Measurements from ENCODE around the gene CYB561D1. TPM values are rescaled to one million over a fixed set of nuclear protein-coding genes. Genes with fewer than 3 reads are reported as not detected.

The CYB561D1 gene
- total and polyA plus RNA-seq, 2 donors (not counting 3 experiments of a cell fraction or from before 2014, with no cell fraction given) = 7.2 to 7.3 TPM

- no TSS peak for BruUV-seq (replicated peaks)
- peaks cover 29% of the 10 kb centered on the region for H3K4me1 ChIP-seq (ENCODE audit: control insufficient read depth, extremely low read depth, insufficient read depth, low read length)
- ChIA-PET POLR2A (interaction anchor here (0.9 to 1.5 kb wide), 2 partner anchors 14 to 94 kb away, joined by 3 to 7 read pairs; no protein-coding TSS in a partner anchor), CTCF (interaction anchor here (0.6 to 4.9 kb wide), 56 partner anchors 8 to 465 kb away, joined by 3 to 565 read pairs (median 4); partner anchors contain the start of genes AHCYL1, AMPD2, EPS8L3 and GNAT2)
- H2AFZ ChIP-seq (ENCODE audit: low read depth, low read length) = peak overlapping the region; percentile 9
- peaks cover 0 to 2% of the 10 kb centered on the region in 2 experiments for H3K27me3 ChIP-seq (ENCODE audit: control insufficient read depth in 2 of 2, insufficient read depth in 2 of 2, low read length in 2 of 2)
- dilution Hi-C loops (cut with MboI; ENCODE audit: extremely low pct_ligation_motif_present, low sequenced_read_pairs) (no loop called here), intact Hi-C loops (cut with micrococcal nuclease) (loop anchor here (1.0 to 10.0 kb wide), 6 partner anchors 75 to 438 kb away; partner anchors contain the start of gene AHCYL1)
- FAIRE-seq (peak; percentile 87), DNase-seq (ENCODE audit: low read depth, low spot score) (peak; percentile 88)
- peak overlapping the region; percentile 97 for H3K9ac ChIP-seq (replicated peaks; ENCODE audit: extremely low read depth, insufficient read depth, low read length)
- peaks cover 2% of the 10 kb centered on the region for H3K9me1 ChIP-seq (replicated peaks; ENCODE audit: control insufficient read depth, extremely low read depth, insufficient read depth, low read length)
- TF ChIP-seq, protein P1, sequence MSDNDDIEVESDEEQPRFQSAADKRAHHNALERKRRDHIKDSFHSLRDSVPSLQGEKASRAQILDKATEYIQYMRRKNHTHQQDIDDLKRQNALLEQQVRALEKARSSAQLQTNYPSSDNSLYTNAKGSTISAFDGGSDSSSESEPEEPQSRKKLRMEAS (IDR thresholded peaks at IDR 0.05; ENCODE audit: insufficient read depth, insufficient read length) = no peak
- peak; percentile 45 for TF ChIP-seq POLR2A (IDR thresholded peaks at IDR 0.05; ENCODE audit: low read depth, low read length)
- no peak for TF ChIP-seq FOS (IDR thresholded peaks at IDR 0.05; ENCODE audit: borderline replicate concordance, insufficient read depth, low read length)
- peak; percentile 74 to 82 for TF ChIP-seq CTCF (IDR thresholded peaks at IDR 0.05; ENCODE audit: extremely low read depth in 1 of 2, insufficient read depth in 1 of 2, low read depth in 1 of 2, low read length in 2 of 2)
- TF ChIP-seq JUN (IDR thresholded peaks at IDR 0.05; ENCODE audit: borderline replicate concordance, insufficient read depth, insufficient read length, low read depth) = no peak
- peaks cover 39% of the 10 kb centered on the region for H3K79me2 ChIP-seq (ENCODE audit: control insufficient read depth, insufficient read depth, low read length)
- peak overlapping the region; percentile 87 for H3K27ac ChIP-seq (ENCODE audit: insufficient read depth, low read depth, low read length)
- H3K36me3 ChIP-seq (ENCODE audit: control insufficient read depth in 2 of 2, extremely low read depth in 1 of 2, insufficient read depth in 2 of 2, low read length in 2 of 2) = no peaks in the 10 kb centered on the region
- peak overlapping the region in 1 of 3 experiments; percentile 98 for H3K4me3 ChIP-seq (replicated peaks in 1 of 3; ENCODE audit: insufficient read depth in 1 of 3, low read depth in 1 of 3, low read length in 3 of 3)
- no peaks in the 10 kb centered on the region for H3K9me3 ChIP-seq (replicated peaks; ENCODE audit: control insufficient read depth, insufficient read depth, low read length)
- H4K20me1 ChIP-seq (replicated peaks; ENCODE audit: control insufficient read depth, extremely low read depth, insufficient read depth, low read length) = no peaks in the 10 kb centered on the region
- H3K4me2 ChIP-seq (ENCODE audit: insufficient read depth, low read length) = peak overlapping the region; percentile 95
Measured at GRCh38 chr1:109546311-109547109, 52.6 kb downstream of the CYB561D1 start.

Measured in endothelial cell of umbilical vein (primary cell).